Measurements from ENCODE around the gene CCDC74B. TPM values are rescaled to one million over a fixed set of nuclear protein-coding genes. Genes with fewer than 3 reads are reported as not detected.
"Not testable (repeated sequence)": the region's sequence is repeated elsewhere in the genome, so short reads cannot be mapped to it uniquely, and the experiment has no call there.

Gene CCDC74B
- total RNA-seq, 1 experiment from 2014 or later, result 2.4 TPM

- H3K4me1 ChIP-seq (replicated peaks; ENCODE audit: insufficient read depth); POLR2A ChIA-PET (ENCODE audit: unreplicated experiment); H3K79me2 ChIP-seq (ENCODE audit: low read depth); H2AFZ ChIP-seq; H3K36me3 ChIP-seq (ENCODE audit: low read depth); H3K4me3 ChIP-seq; H3K9me3 ChIP-seq (ENCODE audit: insufficient read depth, low read depth); H3K9me2 ChIP-seq (ENCODE audit: insufficient read depth); DNase-seq; intact Hi-C loops (cut with micrococcal nuclease; ENCODE audit: unreplicated experiment); H4K20me1 ChIP-seq (ENCODE audit: insufficient read depth); H3F3A ChIP-seq (ENCODE audit: insufficient read depth, low read depth); BruUV-seq (replicated peaks); H3K27me3 ChIP-seq (ENCODE audit: insufficient read depth, low read depth); H3K4me2 ChIP-seq; CTCF ChIA-PET; H3K27ac ChIP-seq: not testable (repeated sequence)
These were observed 1.5 kb downstream of the CCDC74B start for GRCh38 chr2:130143266-130144039.

GRCh38 chr2:130142396-130143265 is 2.3 kb downstream of the CCDC74B start:
- H3K27ac ChIP-seq, result not testable (repeated sequence)

GRCh38 chr2:130141645-130142370 is 3.1 kb downstream of the CCDC74B start:
- H3K4me1 ChIP-seq (replicated peaks; ENCODE audit: insufficient read depth); H3K27me3 ChIP-seq (ENCODE audit: insufficient read depth, low read depth); H3K79me2 ChIP-seq (ENCODE audit: low read depth); H3K36me3 ChIP-seq (ENCODE audit: low read depth); BruUV-seq (replicated peaks); intact Hi-C loops (cut with micrococcal nuclease; ENCODE audit: unreplicated experiment); H4K20me1 ChIP-seq (ENCODE audit: insufficient read depth); DNase-seq; H3K9me3 ChIP-seq (ENCODE audit: insufficient read depth, low read depth); H3F3A ChIP-seq (ENCODE audit: insufficient read depth, low read depth); H3K4me3 ChIP-seq; H3K27ac ChIP-seq; POLR2A ChIA-PET (ENCODE audit: unreplicated experiment); H2AFZ ChIP-seq; H3K4me2 ChIP-seq; H3K9me2 ChIP-seq (ENCODE audit: insufficient read depth); CTCF ChIA-PET: not testable (repeated sequence)

More at GRCh38 chr2:130142396-130143265, 2.3 kb downstream of the CCDC74B start:
- H3K36me3 ChIP-seq (ENCODE audit: low read depth); H2AFZ ChIP-seq; intact Hi-C loops (cut with micrococcal nuclease; ENCODE audit: unreplicated experiment); H3K4me3 ChIP-seq; POLR2A ChIA-PET (ENCODE audit: unreplicated experiment); H3K9me3 ChIP-seq (ENCODE audit: insufficient read depth, low read depth); H3F3A ChIP-seq (ENCODE audit: insufficient read depth, low read depth); BruUV-seq (replicated peaks); H3K79me2 ChIP-seq (ENCODE audit: low read depth); H4K20me1 ChIP-seq (ENCODE audit: insufficient read depth); CTCF ChIA-PET; DNase-seq; H3K4me1 ChIP-seq (replicated peaks; ENCODE audit: insufficient read depth); H3K4me2 ChIP-seq; H3K9me2 ChIP-seq (ENCODE audit: insufficient read depth); H3K27me3 ChIP-seq (ENCODE audit: insufficient read depth, low read depth): not testable (repeated sequence)

- H3K4me1 ChIP-seq (replicated peaks; ENCODE audit: insufficient read depth); H3F3A ChIP-seq (ENCODE audit: insufficient read depth, low read depth); H3K36me3 ChIP-seq (ENCODE audit: low read depth); H4K20me1 ChIP-seq (ENCODE audit: insufficient read depth); H3K4me3 ChIP-seq; intact Hi-C loops (cut with micrococcal nuclease; ENCODE audit: unreplicated experiment); H3K27ac ChIP-seq; POLR2A ChIA-PET (ENCODE audit: unreplicated experiment); H3K9me3 ChIP-seq (ENCODE audit: insufficient read depth, low read depth); H3K27me3 ChIP-seq (ENCODE audit: insufficient read depth, low read depth); BruUV-seq (replicated peaks); H3K79me2 ChIP-seq (ENCODE audit: low read depth); H2AFZ ChIP-seq; DNase-seq; H3K9me2 ChIP-seq (ENCODE audit: insufficient read depth); H3K4me2 ChIP-seq; CTCF ChIA-PET: not testable (repeated sequence)
These were observed 3.9 kb downstream of the CCDC74B start for GRCh38 chr2:130141002-130141401.

GRCh38 chr2:130140516-130140915 is 4.4 kb downstream of the CCDC74B start:
- H3K4me3 ChIP-seq; H3K27me3 ChIP-seq (ENCODE audit: insufficient read depth, low read depth); POLR2A ChIA-PET (ENCODE audit: unreplicated experiment); H3K79me2 ChIP-seq (ENCODE audit: low read depth); DNase-seq; H3K36me3 ChIP-seq (ENCODE audit: low read depth); H3F3A ChIP-seq (ENCODE audit: insufficient read depth, low read depth); BruUV-seq (replicated peaks); H3K27ac ChIP-seq; H3K9me3 ChIP-seq (ENCODE audit: insufficient read depth, low read depth); H4K20me1 ChIP-seq (ENCODE audit: insufficient read depth); H3K9me2 ChIP-seq (ENCODE audit: insufficient read depth); H3K4me1 ChIP-seq (replicated peaks; ENCODE audit: insufficient read depth); CTCF ChIA-PET; intact Hi-C loops (cut with micrococcal nuclease; ENCODE audit: unreplicated experiment); H3K4me2 ChIP-seq; H2AFZ ChIP-seq: not testable (repeated sequence)

GRCh38 chr2:130139331-130140280 is 5.3 kb downstream of the CCDC74B start:
- CTCF ChIA-PET, result not testable (repeated sequence)

More at GRCh38 chr2:130139331-130140280, 5.3 kb downstream of the CCDC74B start:
- H3K4me2 ChIP-seq; H3K79me2 ChIP-seq (ENCODE audit: low read depth); POLR2A ChIA-PET (ENCODE audit: unreplicated experiment); H3K36me3 ChIP-seq (ENCODE audit: low read depth); H3K4me3 ChIP-seq; H2AFZ ChIP-seq; H4K20me1 ChIP-seq (ENCODE audit: insufficient read depth); BruUV-seq (replicated peaks); H3K27ac ChIP-seq; H3F3A ChIP-seq (ENCODE audit: insufficient read depth, low read depth); H3K9me3 ChIP-seq (ENCODE audit: insufficient read depth, low read depth); intact Hi-C loops (cut with micrococcal nuclease; ENCODE audit: unreplicated experiment); H3K9me2 ChIP-seq (ENCODE audit: insufficient read depth); H3K4me1 ChIP-seq (replicated peaks; ENCODE audit: insufficient read depth); DNase-seq; H3K27me3 ChIP-seq (ENCODE audit: insufficient read depth, low read depth): not testable (repeated sequence)

Measured in PC-9 (cell line).